Activated T-cell treated with anti-CD3 and anti-CD28 coated beads, Interleukin-2, amount 50 U/mL, for 1 hour (primary cell): ENCODE results near the gene HSD17B13.

ENCODE experiments used
- DNase-seq: peaks from one replicate; pipeline ENCODE4 v3.0.0-alpha.2; 2020

The HSD17B13 gene

DNA sequence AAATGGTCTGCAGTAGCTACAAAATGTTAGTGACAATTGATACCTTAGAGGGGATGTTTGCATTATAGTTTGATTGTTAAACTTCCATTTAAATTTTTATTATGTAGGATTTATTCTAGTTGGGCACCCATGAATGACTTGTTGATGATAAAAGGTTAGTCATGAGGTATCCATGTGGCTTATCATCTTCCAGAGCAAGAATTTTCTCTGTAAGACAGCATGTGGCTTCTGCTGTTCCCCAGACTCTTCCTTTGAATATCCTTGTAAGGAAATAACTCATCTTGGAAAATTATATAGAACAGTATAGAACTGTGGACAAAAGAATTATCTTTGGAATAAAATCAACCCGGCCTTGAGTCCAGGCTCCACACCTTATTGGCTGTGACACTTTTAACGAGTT, 62.2 kb downstream of the HSD17B13 start:
- DNase-seq = no peak

GRCh38 chr4:87258677-87259076, 64.0 kb downstream of the HSD17B13 start:
- no peak for DNase-seq

- DNase-seq = no peak
These were observed 65.2 kb downstream of the HSD17B13 start for GRCh38 chr4:87257523-87257922.

GRCh38 chr4:87255755-87256154, 66.9 kb downstream of the HSD17B13 start:
- no peak for DNase-seq
